Colonic mucosa (tissue), 4 donors: ENCODE measurements around the gene HOXD10. TPM values are rescaled to one million over a fixed set of nuclear protein-coding genes. Genes with fewer than 3 reads are reported as not detected.

Experiments used
- DNase-seq: peaks from one replicate; pipeline ENCODE4 v3.0.0-alpha.2; 2020
- H3K27ac ChIP-seq: fragments of 200-600 bp; one replicate; pipeline ENCODE4 v1.8.0; 2021
- H3K27me3 ChIP-seq: fragments of 200-600 bp; one replicate; pipeline ENCODE4 v1.8.0; 2021
- H3K36me3 ChIP-seq: fragments of 200-600 bp; one replicate; pipeline ENCODE4 v1.8.0; 2021
- H3K4me1 ChIP-seq: fragments of 200-600 bp; one replicate; pipeline ENCODE4 v1.8.0; 2021; ENCODE audit warnings: mild to moderate bottlenecking
- H3K4me3 ChIP-seq: fragments of 200-600 bp; one replicate; pipeline ENCODE4 v1.8.0; 2021
- H3K9ac ChIP-seq, 2 donors: one replicate each; pipeline ENCODE4 v1.7.0; 2013; ENCODE audit warnings: control low read depth in 2 of 2, low read depth in 2 of 2, low read length in 2 of 2
- H3K9me3 ChIP-seq: fragments of 200-600 bp; one replicate; pipeline ENCODE4 v1.8.0; 2021
- CTCF ChIP-seq: fragments of 200-600 bp; IDR thresholded peaks from one replicate; pipeline ENCODE4 v1.8.0; 2022; ENCODE audit warnings: antibody characterized with exemption, mild to moderate bottlenecking
- intact Hi-C: fragments of 100-400 bp; cut with DNase I; formaldehyde crosslinking; loops from one replicate; pipeline ENCODE4 v1.14.1; 2022
- total RNA-seq, 2 donors: library from RNA; stranded (reverse); fragmentation: NEBNext Ultra II Directional in 1 of 2; extraction: Animal tissue kit (Norgen Biotek cat#: 25700) in 1 of 2; gene quantifications; one replicate each; pipeline ENCODE4 v1.2.1, GENCODE V29; 2021
- donor health status: healthy.
- donor health status: DM: no; HTN: no; CAD: no.
- donor health status: DM: no; HTN: no; CAD: no.

The HOXD10 gene
- total RNA-seq, 2 donors from 2014 or later, result 0.32 to 1.9 TPM

GRCh38 chr2:176140513-176141317, 24.1 kb downstream of the HOXD10 start:
- DNase-seq, result peak; percentile 80
- H3K4me1 ChIP-seq, result no peaks in the 10 kb centered on the region
- intact Hi-C loops, result loop anchor here (1.0 to 5.0 kb wide), 3 partner anchors 127 to 412 kb away; partner anchors contain the start of gene MTX2
- H3K27ac ChIP-seq, result peak overlapping the region; percentile 56
- peaks cover 4% of the 10 kb centered on the region for H3K27me3 ChIP-seq
- H3K9me3 ChIP-seq, result no peaks in the 10 kb centered on the region
- no peaks in the 10 kb centered on the region for H3K36me3 ChIP-seq
- H3K4me3 ChIP-seq, result peak overlapping the region; percentile 47
- TF ChIP-seq CTCF, result peak; percentile 93
- H3K9ac ChIP-seq, result peak overlapping the region in 1 of 2 donors; percentile 58

GRCh38 chr2:176142281-176142680, 25.7 kb downstream of the HOXD10 start:
- intact Hi-C loops, result loop anchor here (5.0 kb wide), 2 partner anchors 125 to 410 kb away; partner anchors contain the start of gene MTX2
- H3K4me1 ChIP-seq, result no peaks in the 10 kb centered on the region
- no peak for TF ChIP-seq CTCF
- no peak overlapping the region for H3K9ac ChIP-seq
- no peak overlapping the region for H3K27ac ChIP-seq
- no peaks in the 10 kb centered on the region for H3K9me3 ChIP-seq
- H3K36me3 ChIP-seq, result no peaks in the 10 kb centered on the region
- H3K4me3 ChIP-seq, result no peak overlapping the region
- DNase-seq, result no peak
- H3K27me3 ChIP-seq, result no peaks in the 10 kb centered on the region

- no peaks in the 10 kb centered on the region for H3K27me3 ChIP-seq
- intact Hi-C loops, result no loop called here
- H3K9ac ChIP-seq, result no peak overlapping the region
- H3K4me1 ChIP-seq, result no peaks in the 10 kb centered on the region
- H3K4me3 ChIP-seq, result no peak overlapping the region
- DNase-seq, result no peak
- no peak overlapping the region for H3K27ac ChIP-seq
- no peaks in the 10 kb centered on the region for H3K36me3 ChIP-seq
- TF ChIP-seq CTCF, result no peak
- no peaks in the 10 kb centered on the region for H3K9me3 ChIP-seq
Observed at GRCh38 chr2:176145085-176145969, 28.7 kb downstream of the HOXD10 start.

- H3K4me3 ChIP-seq, result no peak overlapping the region
- H3K27me3 ChIP-seq, result no peaks in the 10 kb centered on the region
- intact Hi-C loops, result no loop called here
- no peak for DNase-seq
- no peaks in the 10 kb centered on the region for H3K4me1 ChIP-seq
- H3K36me3 ChIP-seq, result no peaks in the 10 kb centered on the region
- TF ChIP-seq CTCF, result no peak
- no peaks in the 10 kb centered on the region for H3K9me3 ChIP-seq
- no peak overlapping the region for H3K9ac ChIP-seq
- no peak overlapping the region for H3K27ac ChIP-seq
Observed at GRCh38 chr2:176146101-176146500, 29.5 kb downstream of the HOXD10 start.

GRCh38 chr2:176146645-176147044, 30.1 kb downstream of the HOXD10 start:
- no peak for DNase-seq
- Histone ChIP-seq H3K4me3 (no peak overlapping the region), H3K27me3 (no peaks in the 10 kb centered on the region), H3K36me3 (no peaks in the 10 kb centered on the region), H3K9ac (no peak overlapping the region), H3K27ac (no peak overlapping the region), H3K4me1 (no peaks in the 10 kb centered on the region), H3K9me3 (no peaks in the 10 kb centered on the region)
- no peak for TF ChIP-seq CTCF
- intact Hi-C loops, result no loop called here
